Keratinocyte (primary cell): ENCODE measurements around the gene RNU2-63P. TPM values are rescaled to one million over a fixed set of nuclear protein-coding genes. Genes with fewer than 3 reads are reported as not detected.

Experiments used
- DNase-seq: peaks from one replicate; pipeline ENCODE4 v3.0.0-alpha.2; 2011; ENCODE audit warnings: low read depth, missing footprints, low spot score
- FAIRE-seq: peaks from 2 replicates; lab custom pipeline; 2011; peaks lifted over from hg19 to GRCh38; lab: Jason Lieb, UNC
- H2AFZ ChIP-seq: 2 replicates; pipeline ENCODE4 v1.6.0; 2012; ENCODE audit warnings: low read length, control low read depth, inconsistent platforms; ENCODE audit not compliant: control insufficient read depth
- H3K27ac ChIP-seq: 2 replicates; pipeline ENCODE4 v1.5.1; 2011; ENCODE audit warnings: low read length; ENCODE audit not compliant: control insufficient read depth, insufficient read depth
- H3K27me3 ChIP-seq: 3 replicates; pipeline ENCODE4 v1.6.0; 2011; ENCODE audit warnings: low read length; ENCODE audit not compliant: control insufficient read depth, insufficient read depth; ENCODE audit errors: extremely low read depth
- H3K36me3 ChIP-seq, 2 experiments: 2 replicates in 1 of 2; 3 replicates in 1 of 2; pipeline ENCODE4 v1.5.1; 2011; ENCODE audit warnings: low read length in 2 of 2, mild to moderate bottlenecking in 1 of 2; ENCODE audit not compliant: control insufficient read depth in 2 of 2, insufficient read depth in 2 of 2; ENCODE audit errors: extremely low read depth in 1 of 2
- H3K4me1 ChIP-seq: 3 replicates; pipeline ENCODE4 v1.5.1; 2011; ENCODE audit warnings: low read length; ENCODE audit not compliant: control insufficient read depth, insufficient read depth; ENCODE audit errors: extremely low read depth
- H3K4me2 ChIP-seq: 3 replicates; pipeline ENCODE4 v1.6.0; 2011; ENCODE audit warnings: low read depth, low read length; ENCODE audit not compliant: control insufficient read depth, insufficient read depth; ENCODE audit errors: extremely low read depth
- H3K4me3 ChIP-seq, 3 experiments: fragments of 200-600 bp in 1 of 3; sonication (generic) in 1 of 3; 2 replicates in 2 of 3; 3 replicates in 1 of 3; pipeline ENCODE4 v1.5.1; 2011 to 2016; ENCODE audit warnings: low read length in 3 of 3, mild to moderate bottlenecking in 3 of 3, control low read depth in 2 of 3, inconsistent platforms in 1 of 3, low read depth in 1 of 3, mixed read lengths in 1 of 3, mixed run types in 1 of 3, moderate library complexity in 1 of 3; ENCODE audit not compliant: control insufficient read depth in 2 of 3, insufficient read depth in 2 of 3; ENCODE audit errors: extremely low read depth in 1 of 3
- H3K79me2 ChIP-seq: 2 replicates; pipeline ENCODE4 v1.6.0; 2012; ENCODE audit warnings: low read length; ENCODE audit not compliant: control insufficient read depth, insufficient read depth
- H3K9ac ChIP-seq: 3 replicates; pipeline ENCODE4 v1.6.0; 2011; ENCODE audit warnings: low read length; ENCODE audit not compliant: control insufficient read depth, insufficient read depth; ENCODE audit errors: extremely low read depth
- H3K9me1 ChIP-seq: 3 replicates; pipeline ENCODE4 v1.6.0; 2011; ENCODE audit warnings: low read length; ENCODE audit not compliant: control insufficient read depth, insufficient read depth; ENCODE audit errors: extremely low read depth
- H3K9me3 ChIP-seq: 2 replicates; pipeline ENCODE4 v1.5.1; 2012; ENCODE audit warnings: low read depth, low read length; ENCODE audit not compliant: control insufficient read depth
- H4K20me1 ChIP-seq: 3 replicates; pipeline ENCODE4 v1.6.0; 2011; ENCODE audit warnings: low read length; ENCODE audit not compliant: control insufficient read depth, insufficient read depth; ENCODE audit errors: extremely low read depth
- EZH2 ChIP-seq: IDR thresholded peaks from one replicate; pipeline ENCODE4 v1.6.1; 2012; ENCODE audit warnings: inconsistent platforms, mild to moderate bottlenecking, low read length, moderate library complexity
- dilution Hi-C: fragments of 300-500 bp; cut with MboI; formaldehyde crosslinking; loops from one replicate; pipeline ENCODE4 v1.7.0; 2020; ENCODE audit warnings: low sequenced_read_pairs; ENCODE audit not compliant: extremely low pct_ligation_motif_present
- polyA plus RNA-seq, 5 experiments: library from polyadenylated mRNA; depleted of rRNA in 3 of 5; stranded (reverse) in 3 of 5; stranded (forward) in 1 of 5; unstranded in 1 of 5; fragments of >200 nt; gene quantifications; 1 replicate in 1 of 5; 2 replicates in 3 of 5; 3 replicates in 1 of 5; pipeline versions ENCODE4 v1.2.1 to v1.2.3, GENCODE V29; 2011 to 2012; ENCODE audit warnings: missing spikeins in 2 of 5, low read depth in 1 of 5, low replicate concordance in 1 of 5
- TF ChIP-seq, protein P1 (sequence below), 3 experiments: IDR thresholded peaks in 1 of 3; conservative IDR thresholded peaks in 1 of 3; optimal IDR thresholded peaks in 1 of 3; 2 replicates in 2 of 3; 3 replicates in 1 of 3; pipeline versions ENCODE3 to v1.5.1; 2011; ENCODE audit warnings: low read length in 3 of 3, mild to moderate bottlenecking in 3 of 3, moderate library complexity in 2 of 3, control low read depth in 1 of 3, inconsistent platforms in 1 of 3; ENCODE audit not compliant: insufficient read depth in 2 of 3; ENCODE audit errors: extremely low read depth in 1 of 3

The RNU2-63P gene
- polyA plus RNA-seq, 1 donor (not counting 4 experiments of a cell fraction or from before 2014, with no cell fraction given), result 2.4 TPM

DNA sequence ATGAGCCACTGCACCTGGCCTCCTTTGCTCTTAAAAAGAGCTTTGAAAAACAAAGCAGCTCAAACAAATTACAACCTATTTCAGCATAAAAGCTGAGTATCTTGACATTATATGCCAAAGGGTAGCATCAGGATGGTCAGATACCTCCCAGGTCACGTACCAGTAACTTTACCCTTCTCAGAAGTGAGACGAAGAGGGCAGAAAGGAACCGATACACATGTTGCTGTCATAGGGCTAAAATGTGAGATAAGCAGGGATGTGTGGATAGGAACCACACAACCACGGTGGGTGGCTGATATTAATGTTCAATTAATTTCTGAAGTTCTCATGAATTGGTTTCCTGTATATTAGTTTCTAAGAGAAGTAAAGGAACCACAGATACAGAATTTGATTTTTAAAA lies 12.6 kb upstream of the RNU2-63P start:
- no peaks in the 10 kb centered on the region for H3K9me3 ChIP-seq
- no peak for TF ChIP-seq EZH2
- TF ChIP-seq, protein P1, sequence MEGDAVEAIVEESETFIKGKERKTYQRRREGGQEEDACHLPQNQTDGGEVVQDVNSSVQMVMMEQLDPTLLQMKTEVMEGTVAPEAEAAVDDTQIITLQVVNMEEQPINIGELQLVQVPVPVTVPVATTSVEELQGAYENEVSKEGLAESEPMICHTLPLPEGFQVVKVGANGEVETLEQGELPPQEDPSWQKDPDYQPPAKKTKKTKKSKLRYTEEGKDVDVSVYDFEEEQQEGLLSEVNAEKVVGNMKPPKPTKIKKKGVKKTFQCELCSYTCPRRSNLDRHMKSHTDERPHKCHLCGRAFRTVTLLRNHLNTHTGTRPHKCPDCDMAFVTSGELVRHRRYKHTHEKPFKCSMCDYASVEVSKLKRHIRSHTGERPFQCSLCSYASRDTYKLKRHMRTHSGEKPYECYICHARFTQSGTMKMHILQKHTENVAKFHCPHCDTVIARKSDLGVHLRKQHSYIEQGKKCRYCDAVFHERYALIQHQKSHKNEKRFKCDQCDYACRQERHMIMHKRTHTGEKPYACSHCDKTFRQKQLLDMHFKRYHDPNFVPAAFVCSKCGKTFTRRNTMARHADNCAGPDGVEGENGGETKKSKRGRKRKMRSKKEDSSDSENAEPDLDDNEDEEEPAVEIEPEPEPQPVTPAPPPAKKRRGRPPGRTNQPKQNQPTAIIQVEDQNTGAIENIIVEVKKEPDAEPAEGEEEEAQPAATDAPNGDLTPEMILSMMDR (optimal IDR thresholded peaks at IDR 0.05 in 1 of 3, IDR thresholded peaks at IDR 0.05 in 1 of 3, conservative IDR thresholded peaks at IDR 0.05 in 1 of 3; ENCODE audit: extremely low read depth in 1 of 3, insufficient read depth in 2 of 3, low read length in 3 of 3), result no peak
- H3K9me1 ChIP-seq, result no peaks in the 10 kb centered on the region
- H2AFZ ChIP-seq, result no peak overlapping the region
- no peak overlapping the region for H3K27ac ChIP-seq
- H3K36me3 ChIP-seq, result peaks cover 0 to 6% of the 10 kb centered on the region in 2 experiments
- no peak overlapping the region for H3K4me2 ChIP-seq
- H3K9ac ChIP-seq, result no peak overlapping the region
- no peak overlapping the region for H3K4me3 ChIP-seq
- FAIRE-seq (no peak), DNase-seq (no peak)
- no peaks in the 10 kb centered on the region for H3K79me2 ChIP-seq
- dilution Hi-C loops, result no loop called here
- H4K20me1 ChIP-seq, result no peaks in the 10 kb centered on the region
- no peaks in the 10 kb centered on the region for H3K27me3 ChIP-seq
- H3K4me1 ChIP-seq, result no peaks in the 10 kb centered on the region

DNA sequence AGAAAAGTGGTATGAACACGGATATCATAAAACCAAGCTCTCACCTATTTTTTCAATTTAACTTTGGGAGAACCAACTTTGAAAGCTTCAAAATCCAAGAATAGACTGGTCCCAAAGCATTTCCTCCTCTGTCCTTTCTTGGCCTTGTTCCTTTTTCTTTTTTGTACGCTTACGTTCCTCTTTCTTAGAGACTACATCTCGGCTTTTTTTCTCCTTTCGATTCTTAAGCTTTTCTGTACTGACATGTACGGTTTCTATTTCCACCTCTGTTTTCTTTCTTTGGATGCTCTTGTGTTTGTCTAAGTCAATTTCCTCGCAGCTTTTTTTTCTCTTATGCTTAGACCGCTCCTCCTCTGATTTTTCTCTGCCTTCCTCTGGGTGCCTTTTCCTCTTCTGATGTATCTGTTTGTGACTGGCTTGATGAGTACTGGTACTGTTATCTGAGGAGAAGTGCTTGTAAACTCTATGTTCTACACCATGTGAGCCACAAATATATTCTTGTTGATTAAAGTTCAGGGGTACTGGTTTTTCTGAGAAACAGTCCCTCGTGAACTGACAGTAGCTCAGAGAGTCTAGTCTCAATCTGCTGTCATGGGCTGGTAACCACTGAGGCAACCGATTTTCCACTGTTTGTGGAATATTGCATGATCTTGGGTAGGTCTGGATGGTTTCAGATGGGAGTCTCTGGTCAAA lies 11.5 kb upstream of the RNU2-63P start:
- no peak overlapping the region for H3K9ac ChIP-seq
- no peak overlapping the region for H3K4me2 ChIP-seq
- peaks cover 0 to 4% of the 10 kb centered on the region in 2 experiments for H3K36me3 ChIP-seq
- no peaks in the 10 kb centered on the region for H3K79me2 ChIP-seq
- H4K20me1 ChIP-seq, result no peaks in the 10 kb centered on the region
- H3K27ac ChIP-seq, result no peak overlapping the region
- H3K27me3 ChIP-seq, result no peaks in the 10 kb centered on the region
- H2AFZ ChIP-seq, result no peak overlapping the region
- dilution Hi-C loops, result no loop called here
- H3K9me3 ChIP-seq, result no peaks in the 10 kb centered on the region
- no peak for DNase-seq
- TF ChIP-seq, protein P1 (optimal IDR thresholded peaks at IDR 0.05 in 1 of 3, IDR thresholded peaks at IDR 0.05 in 1 of 3, conservative IDR thresholded peaks at IDR 0.05 in 1 of 3; ENCODE audit: extremely low read depth in 1 of 3, insufficient read depth in 2 of 3, low read length in 3 of 3), result no peak
- no peak for TF ChIP-seq EZH2
- no peaks in the 10 kb centered on the region for H3K9me1 ChIP-seq
- no peak for FAIRE-seq
- no peak overlapping the region for H3K4me3 ChIP-seq
- H3K4me1 ChIP-seq, result no peaks in the 10 kb centered on the region
